Panc1 (cell line): ENCODE results near the gene ADGRV1. TPM values are rescaled to one million over a fixed set of nuclear protein-coding genes. Genes with fewer than 3 reads are reported as not detected.
"Not testable (repeated sequence)": the region's sequence is repeated elsewhere in the genome, so short reads cannot be mapped to it uniquely, and the experiment has no call there.

ENCODE experiments used
- ATAC-seq: fragments of 200-7000 bp; cut with Tn5 transposase; 2 replicates; pipeline ENCODE4 v1.9.1; 2020; ENCODE audit warnings: mild to moderate bottlenecking, moderate library complexity
- BruUV-seq: library from RNA; stranded (reverse); fragments of 400-500 nt; replicated peaks from 2 replicates; lab custom pipeline; 2021; lab: Mats Ljungman, UMichigan
- CTCF ChIA-PET: fragments of 300-600 bp; sonication (Branson Sonifier 250); formaldehyde crosslinking; loops from one replicate; lab custom pipeline; 2022; ENCODE audit warnings: antibody characterized with exemption; lab: Charles Lee
- POLR2A ChIA-PET: fragments of 300-600 bp; sonication (Branson Sonifier 250); formaldehyde crosslinking; loops from one replicate; lab custom pipeline; 2022; ENCODE audit warnings: antibody characterized with exemption; lab: Charles Lee
- DNase-seq: peaks from one replicate; pipeline ENCODE4 v3.0.0-alpha.2; 2010; ENCODE audit warnings: low read depth, low spot score
- H3K27ac ChIP-seq: 2 replicates; pipeline ENCODE4 v1.5.1; 2011; ENCODE audit warnings: mild to moderate bottlenecking, low read length, inconsistent platforms
- H3K27me3 ChIP-seq: fragments of 200-500 bp; sonication (Bioruptor generic); 2 replicates; pipeline ENCODE4 v1.6.0; 2014; ENCODE audit warnings: low read length, inconsistent platforms; ENCODE audit not compliant: control insufficient read depth, insufficient read depth
- H3K36me3 ChIP-seq: fragments of 200-500 bp; sonication (Bioruptor generic); 2 replicates; pipeline ENCODE4 v1.5.1; 2014; ENCODE audit warnings: inconsistent platforms, mild to moderate bottlenecking, low read length, moderate library complexity; ENCODE audit not compliant: control insufficient read depth, insufficient read depth
- H3K4me1 ChIP-seq: 2 replicates; pipeline ENCODE4 v1.5.1; 2011; ENCODE audit warnings: inconsistent platforms, mild to moderate bottlenecking, low read length, moderate library complexity; ENCODE audit not compliant: control insufficient read depth, insufficient read depth
- H3K4me3 ChIP-seq, 2 experiments: 2 replicates each; pipeline ENCODE4 v1.5.1; 2011 to 2012; ENCODE audit warnings: low read depth in 2 of 2, low read length in 2 of 2, mild to moderate bottlenecking in 2 of 2, inconsistent platforms in 1 of 2, moderate library complexity in 1 of 2
- H3K9me3 ChIP-seq: fragments of 200-500 bp; sonication (Bioruptor generic); 2 replicates; pipeline ENCODE4 v1.5.1; 2014; ENCODE audit warnings: low read depth, mild to moderate bottlenecking, inconsistent platforms, low read length, moderate library complexity; ENCODE audit not compliant: control insufficient read depth, insufficient read depth
- CTCF ChIP-seq: fragments of 450-650 bp; IDR thresholded peaks from 2 replicates; pipeline ENCODE4 v1.5.1; 2017; ENCODE audit warnings: mild to moderate bottlenecking
- POLR2AphosphoS5 ChIP-seq: IDR thresholded peaks from 2 replicates; pipeline ENCODE4 v1.6.1; 2012; ENCODE audit warnings: mild to moderate bottlenecking, low read depth, low read length, moderate library complexity
- REST ChIP-seq, 2 experiments: IDR thresholded peaks; 2 replicates each; pipeline ENCODE4 v1.6.1; 2011 to 2012; ENCODE audit warnings: low read depth in 2 of 2, control low read depth in 1 of 2, low read length in 1 of 2, mild to moderate bottlenecking in 1 of 2, moderate library complexity in 1 of 2; ENCODE audit not compliant: insufficient read depth in 1 of 2
- SIN3A ChIP-seq: IDR thresholded peaks from 2 replicates; pipeline ENCODE4 v1.6.1; 2012; ENCODE audit warnings: low read depth, mild to moderate bottlenecking, low read length, moderate library complexity, borderline replicate concordance; ENCODE audit not compliant: insufficient read depth
- TCF7L2 ChIP-seq: IDR thresholded peaks from 2 replicates; pipeline ENCODE4 v1.6.1; 2011; ENCODE audit warnings: mild to moderate bottlenecking, low read depth, low read length, inconsistent platforms
- in situ Hi-C: cut with HindIII; loops from 2 replicates; pipeline ENCODE4 v1.10.0; 2016; ENCODE audit warnings: low sequenced_read_pairs, low pct_unique_long_range_greater_than_20kb
- intact Hi-C: fragments of 100-400 bp; cut with micrococcal nuclease; formaldehyde crosslinking; loops from one replicate; pipeline ENCODE4 v1.10.0; 2022; ENCODE audit not compliant: unreplicated experiment
- total RNA-seq: library from RNA; stranded (reverse); gene quantifications from one replicate; pipeline ENCODE4 v1.2.1, GENCODE V29; 2021; ENCODE audit not compliant: unreplicated experiment

Gene ADGRV1
- total RNA-seq, 1 experiment from 2014 or later: 0.49 TPM

DNA sequence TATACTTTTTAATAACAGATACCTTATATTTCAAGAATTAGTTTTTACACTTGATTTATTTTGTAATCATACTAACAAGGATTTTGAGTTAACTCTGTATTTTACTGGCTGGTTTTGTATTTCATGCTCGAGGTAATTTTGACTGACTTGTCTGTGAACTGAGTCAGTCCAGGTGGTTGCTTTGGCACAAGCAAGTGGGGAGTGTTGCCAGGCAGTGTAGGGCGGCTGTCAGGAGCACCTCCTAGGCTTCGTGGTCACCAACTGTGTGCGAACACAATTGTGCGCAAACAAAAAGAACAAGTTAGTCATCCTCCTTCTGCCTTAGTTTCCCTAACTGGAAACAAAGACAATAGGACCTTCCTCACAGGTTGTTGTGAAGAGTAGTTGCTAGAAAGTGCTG is 286.3 kb downstream of the ADGRV1 start:
- intact Hi-C loops: no loop called here
- H3K9me3 ChIP-seq: no peaks in the 10 kb centered on the region
- H3K27me3 ChIP-seq: no peaks in the 10 kb centered on the region
- BruUV-seq: no TSS peak
- in situ Hi-C loops: no loop called here
- H3K4me3 ChIP-seq: no peak overlapping the region
- TF ChIP-seq SIN3A (no peak), CTCF (no peak), REST (IDR thresholded peaks at IDR 0.05; ENCODE audit: insufficient read depth in 1 of 2, low read depth in 2 of 2, low read length in 1 of 2) (no peak)
- H3K27ac ChIP-seq: no peak overlapping the region
- no peak for ATAC-seq
- no peaks in the 10 kb centered on the region for H3K4me1 ChIP-seq
- ChIA-PET CTCF (no interaction called here), POLR2A (no interaction called here)
- no peaks in the 10 kb centered on the region; the same call in 1 of the 2 replicates for H3K36me3 ChIP-seq
- DNase-seq: no peak

DNA sequence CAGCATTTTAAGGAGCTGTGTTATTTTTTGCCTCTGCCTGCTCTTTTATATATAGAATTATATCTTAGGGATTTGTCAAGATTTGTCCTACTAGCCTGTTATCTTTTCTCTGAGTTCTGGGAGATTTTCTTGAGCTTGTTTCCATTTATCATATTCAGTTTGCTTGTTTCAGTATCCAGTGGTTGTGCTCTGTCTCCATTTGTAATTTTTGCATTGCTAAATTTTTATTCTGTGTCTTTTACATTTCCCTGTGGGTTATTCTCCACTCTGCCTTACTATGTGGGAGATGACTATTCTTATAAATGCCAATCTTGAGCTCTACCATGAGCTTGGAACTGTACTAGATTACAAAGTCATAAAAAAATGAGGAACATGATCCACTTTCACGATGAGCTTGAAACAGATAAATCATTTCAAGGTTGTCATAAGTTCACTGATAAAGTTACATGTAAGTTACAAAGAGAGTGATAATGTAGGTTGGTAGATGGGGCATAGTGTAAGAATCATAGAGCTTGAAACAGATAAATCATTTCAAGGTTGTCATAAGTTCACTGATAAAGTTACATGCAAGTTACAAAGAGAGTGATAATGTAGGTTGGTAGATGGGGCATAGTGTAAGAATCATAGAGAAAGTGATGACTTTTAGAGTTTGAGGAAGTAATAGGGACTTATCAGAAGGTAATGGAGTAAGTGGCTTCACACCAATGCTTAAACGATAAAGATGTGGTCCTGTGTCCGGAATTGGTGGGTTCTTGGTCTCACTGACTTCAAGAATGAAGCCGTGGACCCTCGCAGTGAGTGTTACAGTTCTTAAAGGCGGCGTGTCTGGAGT is 287.3 kb downstream of the ADGRV1 start:
- H3K4me3 ChIP-seq: no peak overlapping the region
- no TSS peak for BruUV-seq
- CTCF ChIA-PET: no interaction called here
- no peaks in the 10 kb centered on the region; the same call in 1 of the 2 replicates for H3K36me3 ChIP-seq
- no peaks in the 10 kb centered on the region for H3K4me1 ChIP-seq
- DNase-seq (no peak), ATAC-seq (no peak)
- intact Hi-C loops (no loop called here), in situ Hi-C loops (no loop called here)
- no peaks in the 10 kb centered on the region for H3K9me3 ChIP-seq
- TF ChIP-seq CTCF (no peak), SIN3A (no peak), TCF7L2 (no peak), REST (IDR thresholded peaks at IDR 0.05; ENCODE audit: insufficient read depth in 1 of 2, low read depth in 2 of 2, low read length in 1 of 2) (no peak), POLR2AphosphoS5 (no peak)
- no peaks in the 10 kb centered on the region for H3K27me3 ChIP-seq
- POLR2A ChIA-PET: interaction anchor here (0.6 kb wide), 1 partner anchor 641 kb away, joined by 3 read pairs; no protein-coding TSS in a partner anchor
- H3K27ac ChIP-seq: no peak overlapping the region

DNA sequence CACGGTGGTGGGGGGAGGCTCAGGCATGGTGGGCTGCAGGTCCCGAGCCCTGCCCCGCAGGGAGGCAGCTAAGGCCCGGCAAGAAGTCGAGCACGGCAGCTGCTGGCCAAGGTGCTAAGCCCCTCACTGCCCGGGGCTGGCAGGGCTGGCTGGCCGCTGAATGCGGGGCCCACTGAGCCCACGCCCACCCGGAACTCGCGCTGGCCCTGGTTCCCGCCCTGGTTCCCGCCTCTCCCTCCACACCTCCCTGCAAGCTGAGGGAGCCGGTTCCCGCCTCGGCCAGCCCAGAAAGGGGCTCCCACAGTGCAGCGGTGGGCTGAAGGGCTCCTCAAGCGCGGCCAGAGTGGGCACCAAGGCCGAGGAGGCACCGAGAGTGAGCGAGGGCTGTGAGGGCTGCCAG is 289.0 kb downstream of the ADGRV1 start:
- H3K9me3 ChIP-seq, DNase-seq, BruUV-seq, H3K27ac ChIP-seq, in situ Hi-C loops, ATAC-seq, POLR2A ChIA-PET, intact Hi-C loops, H3K36me3 ChIP-seq, H3K27me3 ChIP-seq, CTCF ChIA-PET, H3K4me1 ChIP-seq, H3K4me3 ChIP-seq: not testable (repeated sequence)
